Neural progenitor cell (in vitro differentiated cells): Measurements from ENCODE around the gene CHRNB4.

ENCODE experiments used
- EZH2 ChIP-seq: fragments of 200-600 bp; sonication (generic); IDR thresholded peaks from 2 replicates; pipeline ENCODE4 v1.6.1; 2017; ENCODE audit warnings: antibody characterized with exemption, mild to moderate bottlenecking, moderate library complexity
- TF ChIP-seq, protein P1 (sequence below): fragments of 200-600 bp; sonication (generic); IDR thresholded peaks from 2 replicates; pipeline ENCODE4 v1.5.1; 2017; ENCODE audit warnings: antibody characterized with exemption, mild to moderate bottlenecking

DNA sequence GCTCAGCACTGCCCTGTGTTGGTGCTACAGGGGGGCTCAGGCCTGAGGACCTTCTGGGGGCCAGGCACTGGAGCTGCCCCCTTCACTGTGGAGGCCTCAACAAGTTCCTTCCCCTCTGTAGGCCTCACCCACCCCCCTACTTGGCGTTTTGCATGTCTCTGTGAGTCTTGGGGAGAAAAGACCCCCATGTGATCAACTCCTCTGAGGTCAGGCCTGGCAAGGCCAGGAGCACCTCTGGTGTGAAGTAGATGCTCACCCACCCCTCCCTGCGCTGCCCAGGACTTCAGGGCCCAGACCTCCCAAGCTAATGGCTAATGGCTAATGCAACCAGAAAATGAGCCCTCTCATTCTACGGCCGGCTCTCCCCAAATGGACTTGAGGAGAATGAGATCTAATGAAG, 34.2 kb upstream of the CHRNB4 start:
- TF ChIP-seq, protein P1, sequence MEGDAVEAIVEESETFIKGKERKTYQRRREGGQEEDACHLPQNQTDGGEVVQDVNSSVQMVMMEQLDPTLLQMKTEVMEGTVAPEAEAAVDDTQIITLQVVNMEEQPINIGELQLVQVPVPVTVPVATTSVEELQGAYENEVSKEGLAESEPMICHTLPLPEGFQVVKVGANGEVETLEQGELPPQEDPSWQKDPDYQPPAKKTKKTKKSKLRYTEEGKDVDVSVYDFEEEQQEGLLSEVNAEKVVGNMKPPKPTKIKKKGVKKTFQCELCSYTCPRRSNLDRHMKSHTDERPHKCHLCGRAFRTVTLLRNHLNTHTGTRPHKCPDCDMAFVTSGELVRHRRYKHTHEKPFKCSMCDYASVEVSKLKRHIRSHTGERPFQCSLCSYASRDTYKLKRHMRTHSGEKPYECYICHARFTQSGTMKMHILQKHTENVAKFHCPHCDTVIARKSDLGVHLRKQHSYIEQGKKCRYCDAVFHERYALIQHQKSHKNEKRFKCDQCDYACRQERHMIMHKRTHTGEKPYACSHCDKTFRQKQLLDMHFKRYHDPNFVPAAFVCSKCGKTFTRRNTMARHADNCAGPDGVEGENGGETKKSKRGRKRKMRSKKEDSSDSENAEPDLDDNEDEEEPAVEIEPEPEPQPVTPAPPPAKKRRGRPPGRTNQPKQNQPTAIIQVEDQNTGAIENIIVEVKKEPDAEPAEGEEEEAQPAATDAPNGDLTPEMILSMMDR, result no peak
- no peak for TF ChIP-seq EZH2
